GM18526 (cell line): Measurements from ENCODE around the gene PDLIM3.

Experiments used
- POLR2A ChIP-seq: IDR thresholded peaks from 3 replicates; pipeline ENCODE4 v1.6.1; 2011; ENCODE audit not compliant: insufficient read length; ENCODE audit errors: extremely low read depth

PDLIM3 gene

GRCh38 chr4:185504098-185505047 is 30.9 kb downstream of the PDLIM3 start:
- TF ChIP-seq POLR2A: no peak

GRCh38 chr4:185502386-185502785 is 32.9 kb downstream of the PDLIM3 start:
- TF ChIP-seq POLR2A: no peak

- no peak for TF ChIP-seq POLR2A
Measured at GRCh38 chr4:185500576-185500975, 34.7 kb downstream of the PDLIM3 start.

GRCh38 chr4:185500035-185500434 is 35.3 kb downstream of the PDLIM3 start:
- TF ChIP-seq POLR2A: no peak

GRCh38 chr4:185488650-185489049 is 46.7 kb downstream of the PDLIM3 start:
- TF ChIP-seq POLR2A: no peak

- no peak for TF ChIP-seq POLR2A
Measured at GRCh38 chr4:185481401-185481800, 53.9 kb downstream of the PDLIM3 start.

GRCh38 chr4:185480016-185480732 is 55.1 kb downstream of the PDLIM3 start:
- TF ChIP-seq POLR2A: no peak

- no peak for TF ChIP-seq POLR2A
Measured at GRCh38 chr4:185479507-185479971, 55.8 kb downstream of the PDLIM3 start.

GRCh38 chr4:185473247-185473646 is 62.1 kb downstream of the PDLIM3 start:
- TF ChIP-seq POLR2A: no peak

- no peak for TF ChIP-seq POLR2A
Measured at GRCh38 chr4:185472103-185472542, 63.2 kb downstream of the PDLIM3 start.

- TF ChIP-seq POLR2A: no peak
Measured at GRCh38 chr4:185471235-185472102, 63.8 kb downstream of the PDLIM3 start, which contains the start of gene CCDC110. Gene CCDC110 (minus strand): TSS chr4:185471733. CDS start chr4:185471683, 50 bp downstream.

GRCh38 chr4:185470501-185471195 is 64.7 kb downstream of the PDLIM3 start:
- no peak for TF ChIP-seq POLR2A

- TF ChIP-seq POLR2A: no peak
Measured at GRCh38 chr4:185469580-185470154, 65.6 kb downstream of the PDLIM3 start.

- TF ChIP-seq POLR2A: no peak
Measured at GRCh38 chr4:185468999-185469398, 66.3 kb downstream of the PDLIM3 start.

- TF ChIP-seq POLR2A: no peak
Measured at GRCh38 chr4:185467991-185468390, 67.3 kb downstream of the PDLIM3 start.
